ENCODE measurements around the gene FST.

Gene FST

DNA sequence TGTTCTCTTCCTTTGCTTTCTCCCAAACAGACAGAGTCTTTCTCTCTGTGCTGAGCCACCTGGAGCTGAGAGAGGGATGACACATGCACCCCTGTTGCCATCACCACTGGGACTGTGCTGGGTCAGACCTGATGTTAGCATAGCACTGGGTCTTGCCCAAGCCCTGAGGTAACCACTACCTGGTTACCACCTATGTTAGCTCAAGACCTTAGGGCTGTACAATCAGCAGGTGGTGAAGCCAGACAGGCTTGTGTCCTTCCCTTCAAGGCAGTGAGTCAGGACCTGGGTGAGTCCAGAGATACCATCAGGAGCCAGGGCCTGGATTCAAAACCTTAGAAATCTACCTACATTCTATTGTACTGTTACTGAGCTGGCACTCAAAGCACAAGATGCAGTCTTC, 32.1 kb downstream of the FST start:
- H3K4me3 ChIP-seq (ENCODE audit: low read depth, low read length), result no peak overlapping the region
- DNase-seq (ENCODE audit: low read depth), result no peak
- TF ChIP-seq, protein P1, sequence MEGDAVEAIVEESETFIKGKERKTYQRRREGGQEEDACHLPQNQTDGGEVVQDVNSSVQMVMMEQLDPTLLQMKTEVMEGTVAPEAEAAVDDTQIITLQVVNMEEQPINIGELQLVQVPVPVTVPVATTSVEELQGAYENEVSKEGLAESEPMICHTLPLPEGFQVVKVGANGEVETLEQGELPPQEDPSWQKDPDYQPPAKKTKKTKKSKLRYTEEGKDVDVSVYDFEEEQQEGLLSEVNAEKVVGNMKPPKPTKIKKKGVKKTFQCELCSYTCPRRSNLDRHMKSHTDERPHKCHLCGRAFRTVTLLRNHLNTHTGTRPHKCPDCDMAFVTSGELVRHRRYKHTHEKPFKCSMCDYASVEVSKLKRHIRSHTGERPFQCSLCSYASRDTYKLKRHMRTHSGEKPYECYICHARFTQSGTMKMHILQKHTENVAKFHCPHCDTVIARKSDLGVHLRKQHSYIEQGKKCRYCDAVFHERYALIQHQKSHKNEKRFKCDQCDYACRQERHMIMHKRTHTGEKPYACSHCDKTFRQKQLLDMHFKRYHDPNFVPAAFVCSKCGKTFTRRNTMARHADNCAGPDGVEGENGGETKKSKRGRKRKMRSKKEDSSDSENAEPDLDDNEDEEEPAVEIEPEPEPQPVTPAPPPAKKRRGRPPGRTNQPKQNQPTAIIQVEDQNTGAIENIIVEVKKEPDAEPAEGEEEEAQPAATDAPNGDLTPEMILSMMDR (IDR thresholded peaks at IDR 0.05; ENCODE audit: insufficient read depth, low read depth, low read length, missing control alignments), result no peak

DNA sequence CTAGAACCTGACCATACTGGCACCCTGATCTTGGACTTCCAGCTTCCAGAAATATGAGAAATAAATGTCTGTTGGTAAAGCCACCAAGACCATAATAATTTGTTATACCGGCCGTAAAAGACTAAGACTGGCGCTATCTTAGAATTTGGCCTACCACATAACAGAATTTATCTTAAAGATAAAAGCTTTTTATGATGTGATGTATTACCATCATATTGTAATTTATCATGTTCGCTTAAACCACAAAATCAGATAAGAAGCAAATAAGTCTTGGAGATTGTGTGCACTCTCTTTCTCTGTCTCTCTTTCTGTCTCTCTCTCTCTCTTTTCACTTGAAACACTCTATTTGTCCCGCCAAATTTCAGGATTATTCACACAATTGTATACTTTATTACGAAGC, 35.6 kb downstream of the FST start:
- H3K4me3 ChIP-seq (ENCODE audit: low read depth, low read length), result no peak overlapping the region
- TF ChIP-seq, protein P1 (IDR thresholded peaks at IDR 0.05; ENCODE audit: insufficient read depth, low read depth, low read length, missing control alignments), result no peak
- DNase-seq (ENCODE audit: low read depth), result no peak

DNA sequence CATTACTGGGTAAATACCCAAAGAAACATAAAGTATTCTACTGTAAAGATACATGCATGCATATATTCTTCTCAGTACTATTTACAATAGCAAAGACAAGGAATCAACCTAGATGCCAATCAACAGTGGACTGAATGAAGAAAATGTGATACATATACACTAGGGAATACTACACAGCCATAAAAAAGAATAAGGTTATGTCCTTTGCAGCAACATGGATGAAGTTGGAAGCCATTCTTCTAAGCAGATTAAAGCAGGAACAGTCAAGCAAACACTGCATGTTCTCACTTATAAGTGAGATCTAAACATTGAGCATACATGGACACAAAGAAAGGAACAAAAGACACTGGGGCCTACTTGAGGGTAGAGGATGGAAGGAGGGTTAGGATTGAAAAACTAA, 40.4 kb downstream of the FST start:
- TF ChIP-seq, protein P1 (IDR thresholded peaks at IDR 0.05; ENCODE audit: insufficient read depth, low read depth, low read length, missing control alignments), result no peak
- no peak overlapping the region for H3K4me3 ChIP-seq (ENCODE audit: low read depth, low read length)
- no peak for DNase-seq (ENCODE audit: low read depth)

All from GM12865 (cell line).